GM10847 (cell line): ENCODE measurements around the gene ANKMY1.

Experiments used
- POLR2A ChIP-seq: IDR thresholded peaks from 2 replicates; pipeline ENCODE4 v1.6.1; 2011; ENCODE audit not compliant: insufficient read length; ENCODE audit errors: extremely low read depth

ANKMY1 gene

DNA sequence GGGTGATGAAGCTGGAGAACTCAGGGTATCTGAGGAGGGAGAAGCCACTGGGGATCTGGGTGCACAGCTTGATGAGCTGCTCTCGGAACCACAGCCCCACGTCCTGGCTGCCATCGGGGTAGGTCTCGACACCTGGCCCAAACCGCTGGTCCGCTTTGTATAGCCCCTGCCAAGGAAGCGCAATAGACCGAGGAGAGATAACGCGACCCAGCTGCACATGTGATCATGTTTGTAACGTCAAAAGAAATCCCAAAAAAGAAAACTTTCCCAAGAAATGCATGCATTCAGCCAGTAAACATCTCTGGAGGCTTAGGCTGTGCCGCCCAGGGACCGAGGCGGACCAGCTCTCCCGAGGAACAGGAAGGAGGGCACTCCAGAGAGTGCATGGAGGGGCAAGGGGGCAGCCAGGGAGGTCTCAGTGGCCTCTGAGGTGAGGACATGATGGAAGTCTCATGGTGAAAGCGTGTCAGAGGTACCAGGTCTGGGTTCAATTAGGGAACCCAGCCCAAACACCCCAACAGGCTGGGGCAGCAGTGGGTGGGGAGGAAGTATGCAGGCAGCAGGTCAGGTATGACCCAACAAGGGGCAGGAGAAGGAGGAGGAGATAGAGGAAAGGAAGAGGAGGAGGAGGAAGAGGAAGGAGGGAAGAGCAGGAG lies 28.3 kb downstream of the ANKMY1 start:
- no peak for TF ChIP-seq POLR2A

DNA sequence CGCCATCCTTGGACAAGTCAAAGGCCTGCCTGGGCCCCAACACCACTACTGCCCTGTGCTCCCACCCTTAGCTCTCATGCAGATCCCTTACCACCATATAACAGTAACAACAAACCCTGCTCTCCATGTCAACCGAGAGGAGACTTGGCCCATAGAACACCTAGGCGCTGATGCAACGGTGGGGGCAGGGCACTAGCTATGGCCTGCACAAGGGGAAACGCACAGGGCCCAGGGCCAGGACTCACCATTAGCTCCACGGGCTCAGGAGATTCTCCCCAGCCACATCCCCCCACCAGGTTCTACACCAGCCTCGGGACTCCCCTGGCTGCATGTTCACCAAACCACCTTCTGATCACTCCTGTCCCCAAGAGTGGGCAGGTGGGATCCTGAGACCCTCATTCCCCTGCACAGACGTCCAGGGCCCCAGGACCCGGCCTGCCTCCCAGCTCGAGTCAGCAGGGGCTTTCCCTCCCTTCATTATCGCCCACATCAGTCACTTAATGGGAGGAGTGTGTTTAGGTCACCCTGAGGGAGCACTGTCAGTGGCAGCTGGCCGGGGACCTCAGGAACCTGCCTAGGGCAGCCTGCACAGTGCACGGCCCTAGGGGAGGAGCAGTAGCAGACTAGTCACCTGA lies 29.3 kb downstream of the ANKMY1 start:
- TF ChIP-seq POLR2A: no peak

DNA sequence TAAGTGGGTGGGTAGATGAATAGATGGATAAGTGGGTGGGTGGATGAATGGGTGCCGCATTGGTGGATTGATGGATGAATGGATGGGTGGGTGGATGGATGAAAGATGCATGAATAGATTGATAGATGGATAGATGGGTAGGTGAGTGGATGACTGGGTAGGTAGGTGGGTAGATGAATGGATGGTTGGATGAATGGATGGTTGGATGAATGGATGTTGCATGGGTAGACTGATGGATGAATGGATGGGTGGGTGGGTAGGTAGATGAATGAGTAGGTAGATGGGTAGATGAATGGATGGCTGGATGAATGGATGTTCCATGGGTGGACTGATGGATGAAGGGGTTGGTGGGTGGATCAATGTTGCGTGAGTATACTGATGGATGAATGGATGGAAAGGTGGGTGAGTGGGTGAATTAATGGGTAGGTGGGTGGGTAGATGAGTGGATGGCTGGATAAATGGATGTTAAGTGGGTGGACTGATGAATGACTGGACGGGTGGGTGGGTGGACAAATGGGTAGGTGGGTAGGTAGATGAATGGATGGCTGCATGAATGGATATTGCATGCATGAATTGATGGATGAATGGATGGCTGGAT lies 30.5 kb downstream of the ANKMY1 start:
- TF ChIP-seq POLR2A: no peak

DNA sequence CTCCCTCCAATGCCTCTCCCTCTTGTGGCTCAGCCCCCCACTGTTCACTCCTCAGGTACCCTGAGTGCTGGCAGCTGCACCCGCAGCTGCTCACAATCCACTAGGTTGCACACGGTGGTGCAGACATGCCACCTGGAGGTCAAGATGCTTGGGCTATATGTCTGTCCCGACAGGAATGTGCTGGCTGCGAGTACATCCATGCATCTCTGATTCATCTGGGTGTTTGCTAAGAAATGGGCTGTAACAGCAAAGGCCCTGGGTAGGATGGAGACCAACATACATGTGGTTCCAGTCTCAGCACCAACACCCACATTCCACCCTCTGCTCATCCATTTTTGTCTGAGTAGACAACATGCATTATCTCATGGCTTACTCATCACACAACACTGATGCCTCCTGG lies 31.3 kb downstream of the ANKMY1 start:
- TF ChIP-seq POLR2A: no peak

DNA sequence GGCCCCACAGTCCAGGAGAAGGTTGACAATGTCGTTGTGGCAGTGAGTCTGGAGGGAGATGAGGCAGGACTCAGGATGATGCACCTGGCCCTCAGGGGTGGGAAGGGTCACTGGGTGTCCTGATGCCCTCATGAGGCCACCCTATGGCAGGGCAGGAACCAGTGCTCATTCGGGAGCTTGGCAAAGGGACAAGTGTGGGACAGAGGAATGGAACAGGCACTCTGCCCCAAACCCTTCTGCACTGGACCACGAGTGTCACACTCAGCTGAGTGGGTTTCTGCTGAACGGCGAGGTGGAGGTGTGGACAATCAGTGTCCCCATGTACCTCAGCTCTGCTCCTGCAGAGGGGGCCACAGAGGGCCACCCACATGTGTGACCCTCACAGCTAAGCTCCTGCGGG lies 32.0 kb downstream of the ANKMY1 start:
- no peak for TF ChIP-seq POLR2A

DNA sequence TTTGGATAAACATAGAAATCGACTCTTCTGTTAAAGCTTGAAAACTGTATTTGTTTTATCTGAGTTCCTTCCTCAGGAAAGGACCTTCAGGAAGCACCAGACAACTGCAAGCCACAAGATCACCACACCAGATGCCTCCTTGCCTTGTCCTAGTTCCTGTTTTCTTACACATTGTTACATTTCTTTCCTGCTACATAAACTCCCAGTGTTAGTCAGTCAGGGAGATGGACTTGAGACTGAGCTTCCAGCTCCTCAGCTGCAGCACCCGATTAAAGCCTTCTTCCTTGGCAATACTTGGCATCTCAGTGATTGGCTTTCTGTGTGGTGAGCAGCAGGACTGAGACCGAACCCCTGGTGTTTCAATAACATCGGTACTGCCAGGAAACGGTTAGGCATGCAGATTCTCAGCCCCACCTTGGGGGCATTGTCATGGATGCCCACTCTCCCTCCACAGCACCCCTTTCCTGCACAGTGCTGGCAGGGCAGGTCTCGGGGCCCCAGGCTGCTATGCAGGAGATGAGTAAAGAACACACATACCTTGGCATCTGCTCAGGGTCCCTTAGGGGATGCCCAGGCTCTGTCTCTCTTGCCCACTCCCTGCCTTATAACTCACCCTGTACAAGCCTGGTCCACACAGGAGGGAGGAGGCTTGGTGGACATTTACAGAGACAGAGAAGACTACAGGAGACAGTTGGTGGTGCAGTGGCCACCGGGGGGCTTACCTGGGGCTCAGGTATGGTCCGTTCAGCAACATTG lies 32.6 kb downstream of the ANKMY1 start:
- no peak for TF ChIP-seq POLR2A

DNA sequence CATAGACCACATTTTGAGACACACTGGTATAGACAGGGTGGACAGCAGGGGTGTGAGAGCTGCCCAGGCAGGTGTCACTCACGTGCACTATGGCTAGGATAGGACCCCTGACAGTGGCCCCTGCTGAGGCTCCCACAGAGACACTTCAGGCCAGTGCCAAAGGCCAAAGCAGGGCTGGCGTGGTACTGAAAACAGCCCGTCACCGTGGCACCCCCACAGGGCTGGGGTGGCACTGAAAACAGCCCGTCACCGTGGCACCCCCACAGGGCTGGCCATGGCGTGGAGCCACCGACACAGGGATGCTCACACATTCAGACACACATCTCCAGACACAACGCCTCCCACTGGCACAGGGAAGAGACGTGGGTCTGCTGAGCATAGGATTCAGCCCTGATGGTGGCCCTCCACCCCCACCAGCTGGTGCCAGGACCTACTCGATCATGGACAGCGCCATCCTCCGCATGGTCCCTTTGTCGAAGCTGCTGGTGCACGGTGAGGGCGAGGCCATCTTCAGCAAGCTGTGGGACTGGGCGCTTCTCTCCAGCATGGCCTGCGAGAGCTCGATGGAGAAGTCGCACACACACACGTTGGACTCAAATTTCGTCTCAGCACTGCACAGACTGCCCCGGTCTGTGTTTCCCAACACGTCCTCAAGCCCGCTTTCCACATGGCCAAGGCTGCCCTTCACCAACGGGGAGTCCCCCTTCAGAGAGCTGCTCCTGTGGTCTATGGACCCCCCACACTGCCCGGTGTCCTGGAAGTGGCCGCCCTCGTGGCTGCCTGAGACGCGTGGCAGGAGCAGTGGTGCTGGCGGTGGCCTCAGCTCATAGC lies 34.1 kb downstream of the ANKMY1 start:
- no peak for TF ChIP-seq POLR2A

DNA sequence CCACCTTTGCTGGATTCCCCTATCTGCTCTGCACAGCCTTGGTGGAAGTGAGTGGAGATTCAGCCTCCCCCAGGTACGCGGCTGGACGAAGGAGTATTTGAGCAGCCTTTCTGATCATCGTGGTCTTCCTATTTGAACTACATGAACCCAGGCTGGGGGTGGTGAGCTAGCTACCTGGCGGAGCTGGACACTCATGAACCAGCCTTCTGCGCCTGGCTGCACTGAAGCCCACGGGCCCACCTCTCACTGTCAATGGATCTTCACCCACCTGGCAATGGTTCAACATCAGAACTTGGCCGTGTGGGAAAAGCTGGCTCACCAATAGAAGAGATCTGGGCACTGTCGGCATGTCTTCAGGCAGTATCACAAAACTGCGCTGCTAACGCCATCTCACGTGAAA lies 35.4 kb downstream of the ANKMY1 start:
- TF ChIP-seq POLR2A: no peak

DNA sequence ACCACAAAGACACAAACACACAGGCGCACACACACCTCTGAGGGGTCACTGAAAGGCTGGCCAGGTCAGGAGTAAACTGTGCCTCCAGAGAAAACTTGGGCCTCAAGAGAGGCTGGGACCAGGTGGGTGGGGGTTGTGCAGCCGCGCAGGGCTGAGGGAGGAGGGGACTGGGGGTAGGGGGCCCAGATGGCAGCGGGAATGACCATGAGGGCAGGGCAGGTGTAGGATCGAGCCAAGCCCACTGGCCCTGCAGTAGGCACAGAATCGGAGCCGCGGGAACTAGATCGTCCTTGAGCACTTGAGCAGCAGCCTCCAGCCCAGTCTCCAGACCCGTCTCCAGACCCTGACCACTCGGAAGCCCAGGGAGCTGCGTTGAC lies 36.8 kb downstream of the ANKMY1 start:
- TF ChIP-seq POLR2A: no peak

DNA sequence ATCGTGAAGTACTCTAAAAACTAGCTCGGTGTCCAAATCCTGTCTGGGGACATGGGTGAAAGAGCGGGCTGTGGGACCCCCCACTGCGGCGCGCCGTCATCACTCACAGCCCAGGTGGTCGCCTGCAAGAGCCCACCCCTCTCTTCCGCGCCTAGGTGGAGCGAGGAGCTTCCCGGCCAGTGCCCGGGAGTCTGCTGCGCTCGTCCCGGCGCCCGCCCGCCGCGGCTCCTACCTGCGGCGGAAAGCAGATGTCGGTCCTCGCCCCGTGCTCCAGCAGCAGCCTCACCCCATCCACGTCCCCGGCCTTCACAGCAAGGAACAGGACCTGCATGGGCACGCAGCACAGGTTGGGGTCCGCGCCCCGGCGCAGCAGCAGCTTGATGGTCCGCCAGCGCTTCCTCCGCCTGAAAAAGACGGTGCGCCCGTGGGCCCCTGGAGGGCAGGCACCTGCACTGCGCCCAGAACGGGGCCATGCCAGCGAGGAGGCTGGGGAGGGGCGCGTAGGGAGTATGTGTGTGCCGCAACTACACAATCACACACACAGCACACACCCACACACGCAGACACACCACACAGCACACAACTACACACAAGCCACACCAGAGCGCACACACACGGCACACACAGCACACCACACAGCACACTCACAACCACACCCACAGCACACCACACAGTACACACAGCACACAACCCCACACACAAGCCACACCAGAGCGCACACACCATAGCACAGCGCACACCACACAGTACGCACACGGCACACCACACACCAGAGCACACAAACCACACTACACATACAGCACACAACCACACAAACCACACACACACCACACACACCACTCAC lies 37.4 kb downstream of the ANKMY1 start:
- no peak for TF ChIP-seq POLR2A

DNA sequence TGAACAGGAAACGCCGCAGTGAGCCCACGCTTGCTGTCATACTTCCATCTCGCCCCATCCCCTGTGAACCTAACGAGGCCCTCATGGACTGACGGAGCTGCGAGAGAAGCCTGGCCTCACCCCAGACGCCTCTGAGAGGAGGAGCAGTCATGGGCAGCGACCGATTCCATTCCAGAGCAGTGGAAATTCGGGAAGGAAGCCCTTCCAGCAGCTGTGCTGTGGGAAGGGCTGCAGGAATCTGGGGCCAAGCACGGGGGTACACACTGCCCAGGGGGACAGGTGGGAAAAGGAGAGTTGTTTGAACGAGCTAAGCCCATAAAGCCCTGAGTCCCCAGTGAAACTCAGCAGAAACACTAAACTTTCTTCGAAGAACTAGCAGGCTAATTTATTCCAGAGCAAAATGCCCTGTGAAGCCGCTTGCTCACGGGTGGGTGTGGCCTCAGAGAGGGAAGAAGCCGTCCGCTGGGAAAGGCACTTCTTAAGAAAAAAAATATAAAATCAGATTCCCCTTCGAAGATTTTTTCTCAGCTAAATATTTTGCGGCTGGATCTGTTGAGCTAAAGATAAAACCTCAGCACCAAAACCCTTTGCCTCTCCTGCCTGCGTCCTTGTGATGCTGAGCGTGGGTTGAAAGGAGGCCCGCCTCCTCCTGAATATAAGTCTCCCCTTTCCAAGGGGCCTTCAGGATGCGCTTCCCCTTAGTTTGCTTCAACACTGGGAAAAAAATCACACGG lies 38.2 kb downstream of the ANKMY1 start:
- no peak for TF ChIP-seq POLR2A

DNA sequence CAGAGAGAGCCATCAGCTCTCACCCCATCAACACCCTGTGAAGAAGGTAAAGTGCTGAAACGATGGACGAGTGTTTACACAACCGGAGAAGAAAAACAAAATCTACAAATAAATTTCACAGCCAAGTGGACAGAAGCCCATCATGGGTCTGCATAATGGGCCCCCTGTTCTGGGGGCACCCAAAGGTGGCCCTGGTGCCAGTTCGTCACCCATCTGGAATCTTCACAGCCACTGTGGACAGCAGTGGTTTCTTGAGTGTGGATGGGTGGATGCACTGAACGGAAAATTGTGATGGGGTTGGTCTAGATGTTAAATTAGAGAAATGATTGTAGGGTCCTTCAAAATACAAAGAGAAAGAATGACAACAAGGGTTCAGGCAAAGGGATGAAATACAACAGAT lies 38.8 kb downstream of the ANKMY1 start:
- no peak for TF ChIP-seq POLR2A

DNA sequence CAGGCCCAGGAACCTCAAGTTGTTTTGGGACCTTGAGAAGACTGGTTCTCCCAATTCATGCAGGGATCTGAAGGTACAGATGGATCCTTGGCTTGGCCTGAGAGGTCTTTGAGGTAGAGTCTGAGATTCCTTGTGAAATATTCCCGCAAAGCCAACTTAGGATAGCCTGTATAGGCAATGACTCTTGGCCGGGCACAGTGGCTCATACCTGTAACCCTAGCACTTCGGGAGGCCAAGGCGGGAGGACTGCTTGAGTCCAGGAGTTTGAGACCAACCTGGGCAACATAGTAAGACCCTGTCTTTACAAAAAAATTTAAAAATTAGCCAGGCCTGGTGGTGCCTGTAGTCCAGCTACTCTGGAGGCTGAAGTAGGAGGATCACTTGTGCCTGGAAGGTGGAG lies 40.4 kb downstream of the ANKMY1 start:
- no peak for TF ChIP-seq POLR2A

DNA sequence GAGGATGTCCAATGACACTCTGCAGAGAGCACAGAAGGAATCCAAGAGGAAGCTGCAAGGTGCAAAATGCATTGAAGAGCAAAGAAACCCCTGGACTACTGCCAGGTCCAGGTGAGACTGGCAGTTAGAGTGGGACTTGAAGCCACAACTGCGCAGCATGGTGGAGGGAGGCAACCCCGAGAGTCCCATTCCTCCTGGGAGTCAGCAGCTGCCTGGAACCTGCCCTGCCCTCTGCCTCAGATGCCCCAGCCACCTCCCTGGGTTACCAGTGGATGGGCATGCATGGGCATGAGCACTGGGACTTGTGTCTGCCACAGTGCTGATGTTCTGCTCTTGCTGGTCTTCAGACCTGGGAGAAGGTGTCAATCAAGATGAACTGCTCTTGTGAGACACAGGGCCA lies 43.2 kb downstream of the ANKMY1 start:
- TF ChIP-seq POLR2A: no peak
